Middle frontal gyrus (tissue), 1 donor: Measurements from ENCODE around the gene TSSK1B.
"Not testable (repeated sequence)": the region's sequence is repeated elsewhere in the genome, so short reads cannot be mapped to it uniquely, and the experiment has no call there.

ENCODE experiments used
- DNase-seq: peaks from one replicate; pipeline ENCODE4 v3.0.0-alpha.2; 2015; ENCODE audit warnings: low spot score; ENCODE audit errors: extremely low spot score

TSSK1B gene

GRCh38 chr5:113404269-113404668 is 30.5 kb downstream of the TSSK1B start:
- no peak for DNase-seq

- DNase-seq, result not testable (repeated sequence)
Observed at GRCh38 chr5:113397986-113398385, 36.8 kb downstream of the TSSK1B start.

GRCh38 chr5:113397046-113397445 is 37.7 kb downstream of the TSSK1B start:
- no peak for DNase-seq

GRCh38 chr5:113394658-113395057 is 40.1 kb downstream of the TSSK1B start:
- no peak for DNase-seq

GRCh38 chr5:113390224-113390623 is 44.6 kb downstream of the TSSK1B start:
- DNase-seq, result no peak

GRCh38 chr5:113389116-113389515 is 45.7 kb downstream of the TSSK1B start:
- DNase-seq, result no peak

GRCh38 chr5:113387844-113388243 is 46.9 kb downstream of the TSSK1B start:
- no peak for DNase-seq

- no peak for DNase-seq
Observed at GRCh38 chr5:113384782-113385285, 50.0 kb downstream of the TSSK1B start.

- DNase-seq, result no peak
Observed at GRCh38 chr5:113382731-113383130, 52.1 kb downstream of the TSSK1B start.
